HepG2 (cell line): Measurements from ENCODE around the gene LBX2. TPM values are rescaled to one million over a fixed set of nuclear protein-coding genes. Genes with fewer than 3 reads are reported as not detected.

Experiments
- DNMT1 ChIP-seq: sonication (generic); formaldehyde crosslinking; IDR thresholded peaks from 2 replicates; pipeline ENCODE4 v1.5.1; 2020; ENCODE audit warnings: mild to moderate bottlenecking, missing genetic modification reagents
- ERF ChIP-seq: IDR thresholded peaks from 2 replicates; pipeline ENCODE4 v1.6.1; 2018; ENCODE audit warnings: missing biosample characterization, missing genetic modification reagents
- GLI4 ChIP-seq: sonication (generic); formaldehyde crosslinking; IDR thresholded peaks from 2 replicates; pipeline ENCODE4 v1.5.1; 2020; ENCODE audit warnings: missing genetic modification reagents, mild to moderate bottlenecking, moderate library complexity, borderline replicate concordance
- HCFC1 ChIP-seq: fragments of 150-350 bp; IDR thresholded peaks from 2 replicates; pipeline ENCODE4 v1.6.1; 2014; ENCODE audit warnings: low read depth, low read length
- HOXA3 ChIP-seq: sonication (generic); formaldehyde crosslinking; IDR thresholded peaks from 2 replicates; pipeline ENCODE4 v1.5.0; 2020; ENCODE audit warnings: missing genetic modification reagents
- IRX3 ChIP-seq: sonication (generic); formaldehyde crosslinking; IDR thresholded peaks from 2 replicates; pipeline ENCODE4 v1.8.1; 2023; ENCODE audit warnings: mild to moderate bottlenecking, low read depth, missing genetic modification reagents, borderline replicate concordance
- JUN ChIP-seq: sonication (generic); formaldehyde crosslinking; IDR thresholded peaks from 2 replicates; pipeline ENCODE4 v1.4.0; 2020; ENCODE audit warnings: mild to moderate bottlenecking, missing genetic modification reagents
- MEIS1 ChIP-seq: sonication (generic); formaldehyde crosslinking; IDR thresholded peaks from 2 replicates; pipeline ENCODE4 v1.9.0; 2021; ENCODE audit warnings: mild to moderate bottlenecking, missing genetic modification reagents, moderate library complexity, borderline replicate concordance
- NONO ChIP-seq, 2 experiments: fragments of 450-650 bp in 1 of 2; sonication (generic) in 1 of 2; formaldehyde crosslinking in 1 of 2; IDR thresholded peaks in 1 of 2; conservative IDR thresholded peaks in 1 of 2; 2 replicates each; pipeline versions ENCODE4 v1.6.1 to v1.8.0; 2017 to 2022; ENCODE audit warnings: mild to moderate bottlenecking in 1 of 2, missing genetic modification reagents in 1 of 2, moderate library complexity in 1 of 2
- RARG ChIP-seq: sonication (generic); formaldehyde crosslinking; IDR thresholded peaks from 2 replicates; pipeline ENCODE4 v1.4.0; 2020; ENCODE audit warnings: low read depth, mild to moderate bottlenecking, missing genetic modification reagents
- RORA ChIP-seq: sonication (generic); formaldehyde crosslinking; IDR thresholded peaks from 2 replicates; pipeline ENCODE4 v1.5.0; 2020; ENCODE audit warnings: mild to moderate bottlenecking, missing genetic modification reagents, moderate library complexity
- SMAD1 ChIP-seq: sonication (generic); formaldehyde crosslinking; IDR thresholded peaks from 2 replicates; pipeline ENCODE4 v1.4.0; 2020; ENCODE audit warnings: missing genetic modification reagents, low read depth, mild to moderate bottlenecking, borderline replicate concordance
- SOX13 ChIP-seq, 3 experiments: fragments of 450-650 bp in 1 of 3; sonication (generic) in 1 of 3; formaldehyde crosslinking in 1 of 3; IDR thresholded peaks in 2 of 3; conservative IDR thresholded peaks in 1 of 3; 2 replicates each; pipeline versions ENCODE4 v1.5.0 to v1.6.1; 2016 to 2020; ENCODE audit warnings: antibody characterized with exemption in 1 of 3, mild to moderate bottlenecking in 1 of 3, missing compliant biosample characterization in 1 of 3, missing genetic modification reagents in 1 of 3, moderate library complexity in 1 of 3
- STAT5B ChIP-seq: sonication (generic); formaldehyde crosslinking; IDR thresholded peaks from 2 replicates; pipeline ENCODE4 v1.4.0; 2020; ENCODE audit warnings: missing genetic modification reagents
- TBX2 ChIP-seq: sonication (generic); formaldehyde crosslinking; IDR thresholded peaks from 2 replicates; pipeline ENCODE4 v1.5.0; 2020; ENCODE audit warnings: missing genetic modification reagents, mild to moderate bottlenecking, borderline replicate concordance
- ZFP36L1 ChIP-seq: sonication (generic); formaldehyde crosslinking; IDR thresholded peaks from 2 replicates; pipeline ENCODE4 v1.8.0; 2022; ENCODE audit warnings: mild to moderate bottlenecking, missing genetic modification reagents, moderate library complexity
- ZKSCAN8 ChIP-seq: IDR thresholded peaks from 2 replicates; pipeline ENCODE4 v1.6.1; 2016; ENCODE audit warnings: borderline replicate concordance, missing genetic modification reagents, missing compliant biosample characterization
- ZNF160 ChIP-seq: sonication (generic); formaldehyde crosslinking; IDR thresholded peaks from 2 replicates; pipeline ENCODE4 v1.8.0; 2022; ENCODE audit warnings: mild to moderate bottlenecking, inconsistent platforms, missing genetic modification reagents
- ZNF75D ChIP-seq: sonication (generic); formaldehyde crosslinking; IDR thresholded peaks from 2 replicates; pipeline ENCODE4 v1.8.1; 2023; ENCODE audit warnings: missing genetic modification reagents, mild to moderate bottlenecking, borderline replicate concordance
- ZNF775 ChIP-seq: sonication (generic); formaldehyde crosslinking; IDR thresholded peaks from 2 replicates; pipeline ENCODE4 v1.4.0; 2020; ENCODE audit warnings: missing genetic modification reagents, mild to moderate bottlenecking, moderate library complexity, borderline replicate concordance
- polyA plus RNA-seq, 8 experiments: library from polyadenylated mRNA; depleted of rRNA in 3 of 8; stranded (reverse) in 7 of 8; unstranded in 1 of 8; fragments of >200 nt; fragmentation: Illumina TruSeq in 4 of 8; extraction: Trizol in 4 of 8; gene quantifications; 2 replicates each; pipeline versions ENCODE4 v1.2.1 to v1.2.3, GENCODE V29; 2011 to 2016; ENCODE audit warnings: low read depth in 4 of 8, missing spikeins in 1 of 8, mixed read lengths in 1 of 8; ENCODE audit not compliant: insufficient read depth in 1 of 8
- total RNA-seq, 5 experiments: library from RNA; depleted of rRNA; stranded (reverse); fragments of >200 nt; fragmentation: Illumina TruSeq; extraction: Trizol; gene quantifications; 2 replicates each; pipeline ENCODE4 v1.2.3, GENCODE V29; 2016; ENCODE audit warnings: low read depth in 1 of 5
- TF ChIP-seq, protein P1 (sequence below): IDR thresholded peaks from 2 replicates; pipeline ENCODE4 v1.6.1; 2016; ENCODE audit warnings: mild to moderate bottlenecking, missing biosample characterization, missing genetic modification reagents
- TF ChIP-seq, protein P2 (sequence below): sonication (generic); formaldehyde crosslinking; IDR thresholded peaks from 2 replicates; pipeline ENCODE4 v1.5.0; 2020; ENCODE audit warnings: missing genetic modification reagents
- TF ChIP-seq, protein P3 (sequence below): sonication (generic); IDR thresholded peaks from 2 replicates; pipeline ENCODE4 v1.6.1; 2016; ENCODE audit warnings: low read depth, borderline replicate concordance
- TF ChIP-seq, protein P4 (sequence below): sonication (generic); formaldehyde crosslinking; IDR thresholded peaks from 2 replicates; pipeline ENCODE4 v1.4.0; 2020; ENCODE audit warnings: missing genetic modification reagents

LBX2 gene
- total and polyA plus RNA-seq, 2 of the 13 experiments (the other 11 are each of a cell fraction or from before 2014, with no cell fraction given) = 6.4 to 8.1 TPM

DNA sequence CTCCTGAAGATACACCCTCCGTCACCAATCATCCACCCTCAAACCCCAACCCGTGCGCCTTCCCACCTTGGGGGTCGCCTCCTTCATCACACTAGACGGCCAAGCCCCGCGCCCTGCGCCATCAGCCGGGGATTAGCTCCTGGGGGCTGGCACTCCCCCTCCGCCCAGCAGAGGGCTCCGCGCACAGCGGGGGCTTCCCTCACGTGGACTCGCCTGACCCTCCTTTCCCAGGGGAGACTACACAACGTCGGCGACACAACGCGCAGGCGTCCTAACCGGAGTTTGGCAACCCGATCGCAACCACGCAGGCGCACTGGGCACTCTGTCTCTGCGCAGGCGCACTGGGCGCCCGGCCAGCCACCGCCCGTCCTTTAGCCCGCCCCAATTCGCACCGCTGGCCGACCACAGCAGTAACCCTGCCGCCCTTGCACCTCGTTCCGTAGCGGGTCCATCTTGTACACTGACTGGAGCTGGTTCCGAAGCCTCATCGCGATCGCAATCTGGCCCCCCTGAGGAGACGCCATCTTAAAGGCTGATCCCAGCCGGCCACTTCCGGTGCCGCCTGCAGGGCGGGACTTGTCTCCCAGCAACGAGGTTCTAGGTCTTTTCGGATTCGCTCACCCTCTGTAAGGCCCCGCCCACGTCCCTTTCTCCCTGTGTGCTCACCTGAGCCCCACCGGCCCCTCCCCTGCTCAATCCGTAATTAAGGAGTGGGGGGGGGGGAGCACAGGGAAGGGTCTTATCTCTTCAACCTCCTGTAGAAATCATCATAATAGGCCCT is 7.9 kb upstream of the LBX2 start, which contains the start of gene PCGF1 (continued):
- TF ChIP-seq ZFP36L1 (0 out of 2 replicates have a peak, but pooled peaks have one; percentile 18), MEIS1 (CRISPR knock-in tag) (no peak; the same call in none of the 2 replicates), SOX13 (IDR thresholded peaks at IDR 0.05) (peak; percentile 5; the same call in 1 of the 2 replicates), SOX13 (CRISPR knock-in tag; conservative IDR thresholded peaks at IDR 0.05 in 1 of 2, IDR thresholded peaks at IDR 0.05 in 1 of 2) (peak in 1 of 2 experiments; percentile 64; a peak in 2 of 4 replicates), JUN (CRISPR knock-in tag) (peak; percentile 61; the same call in 1 of the 2 replicates), ZNF775 (CRISPR knock-in tag) (peak; percentile 1; the same call in 1 of the 2 replicates), ERF (no peak; the same call in 1 of the 2 replicates), TBX2 (peak; percentile 78), SMAD1 (no peak), GLI4 (no peak; the same call in 1 of the 2 replicates), DNMT1 (peak; percentile 98), IRX3 (CRISPR knock-in tag) (no peak), HOXA3 (CRISPR knock-in tag) (peak; percentile 96), RARG (CRISPR knock-in tag) (no peak), ZNF160 (CRISPR knock-in tag) (peak; percentile 65; the same call in 1 of the 2 replicates), HCFC1 (peak; percentile 26; the same call in 1 of the 2 replicates), ZNF75D (CRISPR knock-in tag) (no peak), NONO (IDR thresholded peaks at IDR 0.05) (no peak), NONO (CRISPR knock-in tag; conservative IDR thresholded peaks at IDR 0.05) (peak; percentile 98), RORA (CRISPR knock-in tag) (no peak), STAT5B (CRISPR knock-in tag) (no peak; the same call in 1 of the 2 replicates), ZKSCAN8 (peak; percentile 13; the same call in 1 of the 2 replicates)
- TF ChIP-seq, protein P1, sequence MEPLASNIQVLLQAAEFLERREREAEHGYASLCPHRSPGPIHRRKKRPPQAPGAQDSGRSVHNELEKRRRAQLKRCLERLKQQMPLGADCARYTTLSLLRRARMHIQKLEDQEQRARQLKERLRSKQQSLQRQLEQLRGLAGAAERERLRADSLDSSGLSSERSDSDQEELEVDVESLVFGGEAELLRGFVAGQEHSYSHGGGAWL (CRISPR knock-in tag) = peak; percentile 61; the same call in 1 of the 2 replicates
- TF ChIP-seq, protein P2, sequence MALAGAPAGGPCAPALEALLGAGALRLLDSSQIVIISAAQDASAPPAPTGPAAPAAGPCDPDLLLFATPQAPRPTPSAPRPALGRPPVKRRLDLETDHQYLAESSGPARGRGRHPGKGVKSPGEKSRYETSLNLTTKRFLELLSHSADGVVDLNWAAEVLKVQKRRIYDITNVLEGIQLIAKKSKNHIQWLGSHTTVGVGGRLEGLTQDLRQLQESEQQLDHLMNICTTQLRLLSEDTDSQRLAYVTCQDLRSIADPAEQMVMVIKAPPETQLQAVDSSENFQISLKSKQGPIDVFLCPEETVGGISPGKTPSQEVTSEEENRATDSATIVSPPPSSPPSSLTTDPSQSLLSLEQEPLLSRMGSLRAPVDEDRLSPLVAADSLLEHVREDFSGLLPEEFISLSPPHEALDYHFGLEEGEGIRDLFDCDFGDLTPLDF = 0 out of 2 replicates have a peak, but pooled peaks have one; percentile 59
- TF ChIP-seq, protein P3, sequence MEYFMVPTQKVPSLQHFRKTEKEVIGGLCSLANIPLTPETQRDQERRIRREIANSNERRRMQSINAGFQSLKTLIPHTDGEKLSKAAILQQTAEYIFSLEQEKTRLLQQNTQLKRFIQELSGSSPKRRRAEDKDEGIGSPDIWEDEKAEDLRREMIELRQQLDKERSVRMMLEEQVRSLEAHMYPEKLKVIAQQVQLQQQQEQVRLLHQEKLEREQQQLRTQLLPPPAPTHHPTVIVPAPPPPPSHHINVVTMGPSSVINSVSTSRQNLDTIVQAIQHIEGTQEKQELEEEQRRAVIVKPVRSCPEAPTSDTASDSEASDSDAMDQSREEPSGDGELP = peak; percentile 61; the same call in 1 of the 2 replicates
- TF ChIP-seq, protein P4, sequence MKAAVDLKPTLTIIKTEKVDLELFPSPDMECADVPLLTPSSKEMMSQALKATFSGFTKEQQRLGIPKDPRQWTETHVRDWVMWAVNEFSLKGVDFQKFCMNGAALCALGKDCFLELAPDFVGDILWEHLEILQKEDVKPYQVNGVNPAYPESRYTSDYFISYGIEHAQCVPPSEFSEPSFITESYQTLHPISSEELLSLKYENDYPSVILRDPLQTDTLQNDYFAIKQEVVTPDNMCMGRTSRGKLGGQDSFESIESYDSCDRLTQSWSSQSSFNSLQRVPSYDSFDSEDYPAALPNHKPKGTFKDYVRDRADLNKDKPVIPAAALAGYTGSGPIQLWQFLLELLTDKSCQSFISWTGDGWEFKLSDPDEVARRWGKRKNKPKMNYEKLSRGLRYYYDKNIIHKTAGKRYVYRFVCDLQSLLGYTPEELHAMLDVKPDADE = no peak
